ENCODE results near the gene CDH15.

DNA sequence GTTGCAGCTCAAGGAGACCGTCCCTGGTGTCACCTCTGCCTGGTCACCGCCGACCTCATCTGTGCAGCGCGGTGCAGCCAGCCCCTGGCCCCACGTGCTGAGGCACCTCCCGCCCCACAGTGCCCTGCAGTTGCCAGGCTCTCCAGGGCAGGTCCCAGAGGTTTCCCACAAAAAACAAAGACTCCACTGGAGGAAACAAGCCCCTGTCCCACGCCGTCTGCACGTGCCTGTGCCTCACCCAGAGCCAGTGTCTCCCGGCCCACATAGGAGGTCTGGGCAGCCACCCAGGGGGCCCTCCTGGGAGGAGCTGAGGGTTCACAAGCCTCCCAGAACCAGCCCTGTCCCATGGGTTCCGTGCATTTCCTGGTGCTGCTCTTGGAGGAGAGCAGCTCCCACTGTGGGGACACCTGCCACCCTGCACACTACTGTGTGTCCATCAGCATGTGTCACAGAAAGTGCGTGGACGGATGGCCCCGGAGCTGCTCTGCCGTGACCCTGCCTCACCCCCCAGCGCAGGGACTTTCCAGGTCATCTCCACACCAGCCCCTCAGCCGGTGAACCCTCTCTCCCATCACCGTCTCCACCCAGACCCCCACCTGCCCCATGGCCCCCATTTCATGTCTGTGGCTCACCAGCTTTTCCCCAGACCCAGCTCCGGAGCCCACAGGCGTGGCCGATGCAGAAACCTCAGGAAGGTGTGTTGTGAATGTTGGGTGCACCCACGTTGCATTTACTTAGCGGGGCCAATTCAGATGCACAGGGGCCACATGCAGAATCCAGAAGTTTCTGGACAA, 17.0 kb upstream of the CDH15 start:
- no peak for TF ChIP-seq CTCF (IDR thresholded peaks at IDR 0.05)
- no peak for TF ChIP-seq POLR2A (IDR thresholded peaks at IDR 0.05)

All from heart left ventricle (tissue), 13 donors.